Mesodermal cell (in vitro differentiated cells): Measurements from ENCODE around the gene TPPP2.
"Not testable (repeated sequence)": the region's sequence is repeated elsewhere in the genome, so short reads cannot be mapped to it uniquely, and the experiment has no call there.

ENCODE experiments used
- H3K27ac ChIP-seq: 2 replicates; pipeline ENCODE4 v1.7.0; 2013; ENCODE audit warnings: mild to moderate bottlenecking, low read depth, low read length, moderate library complexity; ENCODE audit not compliant: severe bottlenecking
- H3K36me3 ChIP-seq: 2 replicates; pipeline ENCODE4 v1.7.1; 2013; ENCODE audit warnings: mild to moderate bottlenecking, low read length, moderate library complexity; ENCODE audit not compliant: control insufficient read depth, insufficient read depth
- H3K4me1 ChIP-seq: one replicate; pipeline ENCODE4 v1.7.1; 2013; ENCODE audit warnings: mild to moderate bottlenecking, low read length; ENCODE audit not compliant: insufficient read depth, control insufficient read depth, poor library complexity, severe bottlenecking
- H3K4me3 ChIP-seq: 2 replicates; pipeline ENCODE4 v1.7.0; 2013; ENCODE audit warnings: low read length, control low read depth, mild to moderate bottlenecking; ENCODE audit not compliant: insufficient read depth, poor library complexity, severe bottlenecking; ENCODE audit errors: extremely low read depth
- H3K9me3 ChIP-seq: 2 replicates; pipeline ENCODE4 v1.7.1; 2013; ENCODE audit warnings: mild to moderate bottlenecking, low read length, moderate library complexity; ENCODE audit not compliant: control insufficient read depth
- WGBS, 2 experiments: methylation state at CpG; one replicate each; pipeline ENCODE4 v1.1.5; 2013; ENCODE audit warnings: missing lambda C conversion rate in 2 of 2; ENCODE audit not compliant: insufficient coverage in 2 of 2; 5-methylcytosine and 5-hydroxymethylcytosine counted together

Gene TPPP2

DNA sequence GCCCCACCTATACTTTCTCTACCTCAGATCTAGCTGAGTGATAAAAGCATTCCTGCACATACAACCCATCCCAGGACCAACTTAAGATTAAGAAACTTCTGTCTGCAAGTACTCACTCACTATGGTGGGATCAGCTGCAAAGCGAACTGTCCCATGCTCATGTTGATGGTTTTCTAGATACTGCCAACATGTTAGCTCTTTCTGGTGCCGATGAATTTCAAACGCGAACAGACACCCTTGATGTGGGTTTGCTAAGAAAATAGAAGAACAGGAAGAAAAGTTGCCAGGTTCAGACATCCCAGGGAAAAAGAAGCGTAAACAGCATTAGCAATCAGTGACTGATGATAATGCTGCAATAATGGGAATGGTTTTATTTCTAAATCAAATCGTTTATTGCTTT, 32.5 kb upstream of the TPPP2 start:
- H3K36me3 ChIP-seq: peaks cover 45% of the 10 kb centered on the region
- H3K27ac ChIP-seq: peak overlapping the region; percentile 41
- WGBS, 2 experiments: 93 to 96% methylated on average over 4 to 5 of the region's 6 CpGs
- no peaks in the 10 kb centered on the region for H3K9me3 ChIP-seq
- H3K4me3 ChIP-seq: no peak overlapping the region
- peaks cover 22% of the 10 kb centered on the region for H3K4me1 ChIP-seq

DNA sequence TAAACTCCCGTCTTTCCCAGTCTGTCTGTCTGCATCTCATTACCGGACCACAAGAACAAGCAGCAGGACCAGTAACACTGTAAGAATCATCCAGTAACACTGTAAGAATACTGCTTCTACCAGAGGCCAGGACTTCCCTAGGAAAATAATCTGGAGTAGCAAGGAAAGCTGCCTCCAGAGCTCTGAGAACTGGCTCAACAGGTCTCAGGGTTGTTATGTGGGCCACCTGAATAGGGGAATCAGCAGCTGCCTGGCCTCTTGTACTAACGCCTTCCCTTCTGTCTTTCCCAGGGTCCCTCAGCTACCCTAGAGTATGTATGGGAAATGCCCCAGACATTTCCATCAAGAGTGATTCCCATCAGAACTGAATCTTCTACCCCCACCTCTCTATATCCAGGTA, 31.9 kb upstream of the TPPP2 start:
- Histone ChIP-seq H3K27ac (peak overlapping the region; percentile 57), H3K4me3 (no peak overlapping the region)
- WGBS, 2 experiments: 78 to 83% methylated on average over 1 to 2 of the region's 3 CpGs

DNA sequence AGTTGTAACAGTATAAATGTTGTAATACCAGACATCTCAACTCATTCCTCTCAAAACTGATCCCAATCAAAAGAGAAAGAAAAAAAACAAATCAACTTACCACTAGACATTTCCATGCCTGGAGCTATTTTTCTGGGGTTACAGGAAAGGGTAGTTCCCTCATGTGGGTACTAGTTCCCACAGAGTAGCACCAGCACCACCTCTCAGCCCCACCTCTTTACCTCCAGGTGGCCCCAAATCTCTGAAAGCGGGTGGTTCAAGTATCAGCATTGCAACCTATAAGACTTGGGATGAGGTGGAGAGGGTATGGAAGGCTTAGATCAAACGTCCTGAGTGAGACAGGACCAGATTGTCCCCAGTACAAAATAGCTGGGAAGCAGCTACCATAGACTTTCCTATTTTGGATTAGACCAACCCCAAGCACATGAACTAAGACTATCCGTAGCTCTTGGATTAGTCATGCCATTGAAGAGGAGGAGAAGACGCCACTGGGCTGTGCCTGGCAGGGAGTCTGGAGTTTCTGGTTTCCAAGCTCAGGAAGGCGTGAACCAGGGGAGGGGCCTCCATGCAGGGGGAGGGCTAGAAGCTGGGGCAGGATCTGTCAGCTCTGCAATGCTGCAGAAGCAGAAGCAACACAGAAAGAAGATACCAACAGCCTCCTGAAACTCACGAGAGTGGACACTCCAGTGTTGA, 31.2 kb upstream of the TPPP2 start, which contains the start of gene SLC39A2:
Gene SLC39A2, plus strand, starts transcription at position 620 of the 693 bp plus-strand sequence. CDS start 154 bp downstream, outside the sequence.
- Histone ChIP-seq H3K4me1 (peaks cover 26% of the 10 kb centered on the region), H3K9me3 (no peaks in the 10 kb centered on the region), H3K27ac (peak within 1 kb of the TSS; percentile 57), H3K4me3 (peak within 1 kb of the TSS; percentile 7), H3K36me3 (peaks cover 34% of the 10 kb centered on the region)
- WGBS, 2 experiments: 18 to 24% methylated on average over 3 of the region's 6 CpGs

More for the DNA sequence above, 31.9 kb upstream of the TPPP2 start:
- Histone ChIP-seq H3K36me3 (peaks cover 39% of the 10 kb centered on the region), H3K9me3 (no peaks in the 10 kb centered on the region), H3K4me1 (peaks cover 25% of the 10 kb centered on the region)

DNA sequence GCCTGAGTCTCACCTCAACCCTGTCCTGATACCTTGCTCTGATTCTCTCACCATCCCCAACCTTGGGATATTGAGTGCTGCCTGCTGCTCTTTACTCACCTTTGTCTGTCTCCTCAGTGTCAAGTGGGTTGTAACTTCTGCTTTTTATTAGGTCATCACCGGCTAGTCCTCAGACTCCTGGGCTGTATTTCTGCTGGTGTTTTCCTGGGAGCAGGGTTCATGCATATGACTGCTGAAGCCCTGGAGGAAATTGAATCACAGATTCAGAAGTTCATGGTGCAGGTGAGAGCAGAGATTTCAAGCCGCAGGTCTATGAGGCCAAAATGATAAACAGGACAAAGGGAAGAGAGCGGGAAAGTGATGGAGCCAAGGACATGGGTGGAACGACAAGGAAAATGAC, 30.4 kb upstream of the TPPP2 start:
- no peak overlapping the region for H3K4me3 ChIP-seq
- 90 to 96% methylated on average over 4 of the region's 4 CpGs for WGBS, 2 experiments
- H3K27ac ChIP-seq: peak overlapping the region; percentile 1
- peaks cover 27% of the 10 kb centered on the region for H3K36me3 ChIP-seq
- peaks cover 26% of the 10 kb centered on the region for H3K4me1 ChIP-seq
- no peaks in the 10 kb centered on the region for H3K9me3 ChIP-seq

DNA sequence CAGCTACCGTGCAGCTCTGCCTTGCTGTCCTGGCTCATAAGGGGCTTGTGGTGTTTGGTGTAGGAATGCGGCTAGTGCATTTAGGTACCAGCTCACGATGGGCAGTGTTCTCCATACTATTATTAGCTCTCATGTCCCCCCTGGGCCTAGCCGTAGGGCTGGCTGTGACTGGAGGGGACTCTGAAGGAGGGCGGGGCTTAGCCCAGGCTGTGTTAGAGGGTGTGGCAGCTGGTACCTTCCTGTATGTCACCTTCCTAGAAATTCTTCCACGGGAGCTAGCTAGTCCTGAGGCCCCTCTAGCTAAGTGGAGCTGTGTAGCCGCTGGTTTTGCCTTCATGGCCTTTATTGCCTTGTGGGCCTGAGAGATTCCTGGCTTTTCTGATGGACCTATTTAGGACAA, 28.8 kb upstream of the TPPP2 start:
- H3K9me3 ChIP-seq: no peaks in the 10 kb centered on the region
- H3K36me3 ChIP-seq: peaks cover 11% of the 10 kb centered on the region
- H3K27ac ChIP-seq: no peak overlapping the region
- WGBS, 2 experiments: 88 to 90% methylated on average over 2 to 4 of the region's 7 CpGs
- no peak overlapping the region for H3K4me3 ChIP-seq
- H3K4me1 ChIP-seq: peaks cover 26% of the 10 kb centered on the region

DNA sequence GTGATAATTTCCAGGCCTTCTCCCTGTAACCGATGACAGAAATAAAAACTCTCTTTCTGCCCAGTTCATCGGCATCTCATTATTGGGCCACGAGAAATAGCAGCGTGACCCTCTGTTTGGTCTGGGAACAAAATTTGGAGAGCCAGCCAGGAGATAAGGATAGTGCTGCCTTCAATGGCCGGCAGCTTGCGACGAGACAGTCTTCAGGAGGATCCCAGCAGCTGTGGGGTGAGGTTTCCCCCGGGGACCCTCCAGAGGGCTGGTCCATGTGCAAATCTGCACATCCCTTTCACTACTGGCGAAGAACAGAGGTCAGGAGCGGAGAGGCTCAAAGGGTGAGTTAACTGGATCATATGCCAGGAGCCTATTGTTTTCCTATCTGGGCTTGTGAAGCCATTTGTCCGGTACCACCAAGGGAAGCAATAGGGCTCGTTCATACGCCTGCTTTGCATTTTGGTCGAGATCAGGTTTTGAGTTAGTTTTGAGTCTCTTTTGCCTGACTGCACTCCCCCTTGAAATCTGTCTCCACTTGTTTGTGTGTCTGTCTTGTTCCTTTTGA, 26.1 kb upstream of the TPPP2 start:
- Histone ChIP-seq H3K4me3 (no peak overlapping the region), H3K9me3 (no peaks in the 10 kb centered on the region), H3K36me3 (no peaks in the 10 kb centered on the region), H3K27ac (peak overlapping the region; percentile 57), H3K4me1 (peaks cover 17% of the 10 kb centered on the region)
- 86 to 98% methylated on average over 9 to 11 of the region's 14 CpGs for WGBS, 2 experiments

DNA sequence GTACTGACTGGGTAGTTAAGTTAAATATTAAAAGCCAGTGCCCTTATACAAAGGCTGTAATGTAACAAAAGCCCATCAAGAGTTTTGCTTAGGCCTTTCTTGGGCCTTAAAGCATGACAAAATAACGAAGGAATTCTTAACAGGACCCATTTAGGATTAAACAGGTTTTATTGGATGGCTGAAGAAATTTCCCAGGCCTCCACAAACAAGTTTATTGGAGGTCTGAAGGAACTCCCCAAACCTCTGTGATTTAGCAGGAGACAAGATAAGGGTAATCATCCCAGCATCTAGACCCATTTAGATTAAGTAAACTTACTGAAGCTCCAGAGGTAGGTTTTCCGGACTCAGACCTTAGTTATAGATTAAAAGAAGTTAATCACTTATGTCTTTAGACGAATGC, 20.3 kb upstream of the TPPP2 start:
- H3K36me3 ChIP-seq, H3K4me1 ChIP-seq, H3K4me3 ChIP-seq, H3K9me3 ChIP-seq: not testable (repeated sequence)
- H3K27ac ChIP-seq: peak overlapping the region; percentile 84
- WGBS, 2 experiments: 40% methylated on average over 1 of the region's 3 CpGs

DNA sequence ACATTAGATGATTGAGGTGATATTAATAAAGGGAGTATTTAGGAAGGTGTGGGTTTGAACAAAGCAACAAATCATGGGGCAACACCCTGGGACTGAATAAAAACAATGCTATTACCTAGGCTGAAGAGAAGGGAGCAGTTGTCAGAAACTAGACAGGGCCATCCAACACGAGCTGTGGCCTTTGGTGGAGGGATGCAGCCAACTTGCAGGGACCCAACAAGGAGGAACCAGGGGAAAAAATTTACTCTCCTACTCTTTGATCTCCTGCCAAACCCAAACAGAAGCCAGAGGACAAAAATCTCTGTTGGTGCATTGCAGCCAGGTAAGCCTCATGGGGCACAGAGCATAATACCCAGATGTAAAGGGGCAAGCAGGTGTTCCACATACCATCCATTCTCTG, 18.9 kb upstream of the TPPP2 start:
- no peak overlapping the region for H3K27ac ChIP-seq
- H3K36me3 ChIP-seq: no peaks in the 10 kb centered on the region
- no peaks in the 10 kb centered on the region for H3K4me1 ChIP-seq
- no peak overlapping the region for H3K4me3 ChIP-seq
- 100% methylated on average over 1 of the region's 1 CpG; no CpG with 5 or more reads in 1 of the 2 experiments for WGBS, 2 experiments
- no peaks in the 10 kb centered on the region for H3K9me3 ChIP-seq

DNA sequence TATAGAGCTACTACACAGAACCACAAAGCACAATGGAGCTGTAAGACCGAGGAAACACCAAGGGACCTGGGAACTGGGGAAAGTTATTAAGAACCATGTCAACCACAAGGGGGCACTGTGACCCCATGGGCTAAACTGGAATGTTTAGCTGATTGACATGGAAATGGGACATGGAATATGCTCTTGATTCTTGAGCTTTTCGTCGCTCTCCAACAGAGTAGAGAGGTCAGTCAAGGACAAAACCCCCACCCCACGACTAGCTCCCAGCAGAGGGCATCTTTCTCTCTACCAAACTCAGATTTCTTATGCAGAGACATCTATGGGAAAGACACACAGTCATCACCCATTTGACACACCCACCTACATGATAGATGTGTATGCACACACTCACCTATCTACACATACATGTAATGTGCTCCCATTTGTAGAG, 15.2 kb upstream of the TPPP2 start:
- peaks cover 8% of the 10 kb centered on the region for H3K4me1 ChIP-seq
- no peak overlapping the region for H3K27ac ChIP-seq
- peaks cover 28% of the 10 kb centered on the region for H3K36me3 ChIP-seq
- H3K4me3 ChIP-seq: no peak overlapping the region
- whole genome bisulfite sequencing, 2 experiments: 0% methylated on average over 1 to 4 of the region's 4 CpGs
- no peaks in the 10 kb centered on the region for H3K9me3 ChIP-seq

DNA sequence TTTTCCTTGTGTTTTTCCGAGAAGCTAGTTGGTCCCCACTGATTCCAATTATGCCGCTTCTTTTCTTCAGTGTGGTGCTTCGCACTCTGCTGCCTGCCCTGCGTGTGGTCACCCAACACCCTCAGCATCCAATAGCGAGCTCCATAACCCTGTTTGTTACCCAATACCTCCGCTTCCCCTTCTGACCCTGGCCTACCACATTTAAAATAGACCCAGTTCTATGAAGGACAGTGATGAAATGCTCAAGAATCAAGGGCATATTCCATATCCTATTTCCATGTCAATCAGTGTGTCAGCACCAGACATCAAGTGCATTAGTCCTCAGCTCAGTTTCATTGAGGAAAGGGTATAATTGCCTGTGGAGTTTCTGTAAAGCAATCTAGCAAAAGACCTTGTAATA, 14.7 kb upstream of the TPPP2 start:
- Histone ChIP-seq H3K4me3 (no peak overlapping the region), H3K36me3 (peaks cover 32% of the 10 kb centered on the region), H3K9me3 (no peaks in the 10 kb centered on the region), H3K27ac (no peak overlapping the region), H3K4me1 (peaks cover 9% of the 10 kb centered on the region)
- WGBS, 2 experiments: 81 to 95% methylated on average over 6 of the region's 6 CpGs
